Panc1 (cell line): ENCODE measurements around the gene HNRNPLL.

Experiments used
- CTCF ChIP-seq: fragments of 450-650 bp; IDR thresholded peaks from 2 replicates; pipeline ENCODE4 v1.5.1; 2017; ENCODE audit warnings: mild to moderate bottlenecking
- POLR2AphosphoS5 ChIP-seq: IDR thresholded peaks from 2 replicates; pipeline ENCODE4 v1.6.1; 2012; ENCODE audit warnings: mild to moderate bottlenecking, low read depth, low read length, moderate library complexity
- TCF7L2 ChIP-seq: IDR thresholded peaks from 2 replicates; pipeline ENCODE4 v1.6.1; 2011; ENCODE audit warnings: mild to moderate bottlenecking, low read depth, low read length, inconsistent platforms

GRCh38 chr2:38605298-38605830, 2.6 kb upstream of the HNRNPLL start:
- no peak for TF ChIP-seq TCF7L2
- no peak for TF ChIP-seq CTCF
- TF ChIP-seq POLR2AphosphoS5 = no peak
